Endometrial microvascular endothelial cells (primary cell): ENCODE data around the gene ERFE. TPM values are rescaled to one million over a fixed set of nuclear protein-coding genes. Genes with fewer than 3 reads are reported as not detected.
"Not testable (repeated sequence)": the region's sequence is repeated elsewhere in the genome, so short reads cannot be mapped to it uniquely, and the experiment has no call there.

Experiments used
- in situ Hi-C: cut with HindIII; loops from 2 replicates; pipeline ENCODE4 v1.10.0; 2017; ENCODE audit warnings: low sequenced_read_pairs, low pct_unique_long_range_greater_than_20kb; ENCODE audit errors: inconsistent ontology term
- total RNA-seq: library from RNA; depleted of rRNA; stranded (reverse); fragments of >200 nt; gene quantifications from one replicate; pipeline ENCODE4 v1.2.3, GENCODE V29; 2015; ENCODE audit errors: inconsistent ontology term

The ERFE gene
- total RNA-seq, 1 donor from 2014 or later: not detected

GRCh38 chr2:238163481-238164198 lies 4.9 kb downstream of the ERFE start:
- in situ Hi-C loops: no loop called here

- in situ Hi-C loops: no loop called here
These were observed 6.1 kb downstream of the ERFE start for GRCh38 chr2:238164906-238165287.

DNA sequence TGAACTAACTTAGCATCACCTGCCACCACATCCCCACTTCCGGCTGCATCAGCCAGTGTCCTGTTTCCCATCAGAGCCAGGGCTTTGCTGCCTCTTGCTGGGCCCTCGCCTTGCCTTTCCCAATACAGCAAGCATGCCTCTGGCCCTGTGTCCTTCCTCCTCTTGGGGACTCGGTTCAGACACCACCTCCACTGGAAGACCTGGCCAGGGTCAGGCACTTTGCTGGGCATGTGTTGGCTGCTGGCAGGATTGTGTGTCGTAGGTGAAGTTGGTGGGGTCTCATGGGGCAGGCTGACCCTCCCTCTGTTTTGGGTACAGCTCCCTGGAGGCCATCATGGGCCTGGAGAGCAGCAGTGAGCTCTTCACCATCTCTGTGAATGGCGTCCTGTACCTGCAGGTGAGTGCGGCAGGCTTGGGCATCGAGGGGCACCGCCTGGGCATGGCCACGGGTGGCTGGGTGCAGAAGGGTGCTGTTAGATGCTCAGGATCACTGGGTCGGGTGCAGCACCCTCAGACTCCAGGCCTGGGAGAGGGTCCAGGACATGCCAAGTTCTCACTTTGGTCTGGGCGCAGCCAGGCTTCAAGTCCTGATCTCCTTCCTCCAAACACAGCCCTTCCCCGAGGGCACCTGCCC lies 6.6 kb downstream of the ERFE start:
- in situ Hi-C loops: no loop called here

GRCh38 chr2:238166391-238167343 lies 7.9 kb downstream of the ERFE start:
- in situ Hi-C loops: no loop called here

GRCh38 chr2:238167344-238167715 lies 8.6 kb downstream of the ERFE start:
- in situ Hi-C loops: no loop called here

DNA sequence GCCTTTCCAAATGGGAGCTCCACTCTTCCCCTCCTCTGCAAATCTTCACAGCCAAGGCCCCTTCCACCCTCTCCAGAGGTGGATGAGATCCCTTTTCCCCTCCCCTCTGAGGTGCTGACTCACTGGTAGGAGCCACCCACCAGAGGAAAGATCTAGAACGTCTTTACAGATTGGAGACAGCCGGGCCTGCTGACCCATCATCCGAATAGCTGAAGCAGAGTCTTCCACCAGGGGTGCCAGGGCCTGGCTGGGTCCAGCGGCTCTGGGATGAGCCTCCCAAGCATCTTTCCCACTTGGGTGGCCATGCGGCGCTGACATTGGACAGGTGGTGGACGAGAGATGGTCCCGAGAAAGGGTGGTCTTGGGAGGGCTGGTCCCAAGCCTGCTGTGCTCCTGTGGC lies 9.0 kb downstream of the ERFE start:
- in situ Hi-C loops: no loop called here

- in situ Hi-C loops: no loop called here
These were observed 9.7 kb downstream of the ERFE start for GRCh38 chr2:238168196-238169047.

DNA sequence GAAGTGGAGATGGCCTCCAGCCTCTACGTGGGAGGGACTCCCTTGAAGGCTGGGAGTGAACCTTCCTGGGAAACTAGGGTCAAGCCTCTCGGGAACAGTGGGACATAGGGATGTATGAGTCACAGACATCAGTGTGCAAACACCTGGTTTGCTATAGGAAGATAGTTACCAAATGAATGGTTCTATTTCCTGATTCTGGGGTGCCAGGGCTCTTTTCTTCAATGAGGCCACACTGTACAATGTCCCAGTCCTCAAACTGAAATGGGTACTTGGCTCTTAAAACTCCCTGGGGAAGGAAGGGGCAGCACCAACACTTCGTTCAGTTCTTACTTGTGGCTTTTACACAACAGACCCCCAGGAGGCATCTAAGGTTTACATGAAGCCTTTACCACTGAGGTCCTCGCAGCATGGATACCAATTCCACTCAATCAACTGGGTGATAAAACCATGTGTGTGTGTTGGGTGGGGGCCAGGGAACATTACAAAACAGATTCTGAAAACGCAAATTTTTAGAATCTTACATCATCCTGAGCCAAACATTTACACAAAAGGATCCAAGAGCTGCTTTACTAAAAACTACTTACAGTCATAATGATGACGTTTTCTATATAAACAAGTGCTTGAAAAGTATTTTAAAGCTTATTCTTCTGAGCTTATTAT lies 10.4 kb downstream of the ERFE start:
- in situ Hi-C loops: no loop called here

GRCh38 chr2:238169708-238170251 lies 11.0 kb downstream of the ERFE start:
- in situ Hi-C loops: no loop called here

- in situ Hi-C loops: no loop called here
These were observed 11.8 kb downstream of the ERFE start for GRCh38 chr2:238170386-238171071.

DNA sequence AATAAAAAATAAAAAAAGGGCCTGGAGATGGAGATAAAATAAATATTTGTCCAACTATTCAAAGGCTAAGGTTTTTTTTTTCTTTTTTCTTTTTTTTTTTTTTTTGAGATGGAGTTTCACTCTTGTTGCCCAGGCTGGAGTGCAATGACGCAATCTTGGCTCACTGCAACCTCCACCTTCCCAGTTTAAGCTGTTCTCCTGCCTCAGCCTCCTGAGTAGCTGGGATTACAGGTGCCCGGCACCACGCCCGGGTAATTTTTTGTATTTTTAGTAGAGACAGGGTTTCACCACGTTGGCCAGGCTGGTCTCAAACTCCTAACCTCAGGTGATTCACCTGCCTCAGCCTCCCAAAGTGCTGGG lies 12.3 kb downstream of the ERFE start:
- in situ Hi-C loops: not testable (repeated sequence)

DNA sequence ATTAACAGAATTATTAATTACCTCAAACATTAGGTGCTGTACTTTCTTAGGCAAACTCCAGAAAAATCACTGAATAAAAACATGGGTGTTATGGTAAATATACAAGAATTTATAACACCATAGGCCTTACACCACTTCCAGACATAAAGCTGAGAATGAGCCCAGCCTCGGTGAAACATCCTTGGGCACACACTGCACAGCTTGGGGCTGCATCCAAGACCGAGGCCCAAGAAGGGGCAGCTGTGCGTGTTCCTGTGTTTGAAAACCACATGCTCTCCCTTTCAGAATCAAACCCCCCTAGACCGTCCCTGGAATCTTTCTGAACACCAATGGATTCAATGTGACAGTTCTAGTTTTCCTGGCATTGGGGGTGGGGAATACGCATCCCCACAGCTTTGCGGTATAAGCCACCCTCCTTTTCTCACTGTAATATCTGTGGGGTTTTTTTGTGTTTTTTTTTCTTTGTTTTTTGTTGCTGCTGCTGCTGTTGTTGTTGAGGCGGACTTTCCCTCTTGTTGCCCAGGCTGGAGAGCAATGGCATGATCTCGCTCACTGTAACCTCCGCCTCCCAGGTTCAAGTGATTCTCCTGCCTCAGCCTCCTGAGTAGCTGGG lies 12.9 kb downstream of the ERFE start:
- in situ Hi-C loops: no loop called here

DNA sequence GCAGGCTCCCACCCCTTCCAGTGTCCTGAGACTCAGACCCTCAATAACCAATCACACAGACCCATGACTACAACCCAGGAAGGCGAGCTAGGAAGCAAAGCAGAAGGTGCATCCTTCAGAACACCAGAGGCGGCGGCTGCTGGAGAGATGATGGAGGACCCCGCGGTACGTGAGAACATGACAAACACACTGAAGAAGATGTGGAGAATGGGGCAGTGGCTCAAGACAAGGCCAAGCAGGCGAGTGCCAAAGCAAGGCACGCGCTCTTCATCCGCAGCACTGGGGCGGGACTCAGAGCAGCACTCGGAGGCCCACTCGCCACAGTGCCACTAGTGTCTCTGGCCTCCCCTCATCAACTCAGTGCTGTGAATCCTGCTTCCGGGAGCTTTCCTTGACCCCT lies 13.7 kb downstream of the ERFE start:
- in situ Hi-C loops: no loop called here

- in situ Hi-C loops: no loop called here
These were observed 14.9 kb downstream of the ERFE start for GRCh38 chr2:238173692-238174091.

DNA sequence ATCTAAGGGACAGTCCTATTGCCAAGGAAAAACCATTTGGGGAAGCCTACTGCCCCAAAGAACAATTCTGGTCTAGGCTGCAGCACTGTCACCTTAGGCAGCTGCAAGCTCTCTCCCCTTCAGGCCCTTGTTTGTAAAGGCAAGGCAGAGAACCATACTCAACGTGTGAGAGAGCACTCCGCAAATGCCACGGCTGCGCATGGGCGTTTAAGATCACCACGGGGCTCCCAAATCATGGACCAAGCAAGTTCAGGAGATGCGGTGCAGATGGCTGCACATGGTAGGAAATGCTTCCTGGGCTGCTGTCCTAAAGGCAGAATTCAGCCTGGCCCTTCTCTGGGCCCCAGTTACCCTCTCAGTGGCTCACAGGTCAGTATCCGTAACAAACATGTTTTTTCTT lies 15.5 kb downstream of the ERFE start:
- in situ Hi-C loops: no loop called here

DNA sequence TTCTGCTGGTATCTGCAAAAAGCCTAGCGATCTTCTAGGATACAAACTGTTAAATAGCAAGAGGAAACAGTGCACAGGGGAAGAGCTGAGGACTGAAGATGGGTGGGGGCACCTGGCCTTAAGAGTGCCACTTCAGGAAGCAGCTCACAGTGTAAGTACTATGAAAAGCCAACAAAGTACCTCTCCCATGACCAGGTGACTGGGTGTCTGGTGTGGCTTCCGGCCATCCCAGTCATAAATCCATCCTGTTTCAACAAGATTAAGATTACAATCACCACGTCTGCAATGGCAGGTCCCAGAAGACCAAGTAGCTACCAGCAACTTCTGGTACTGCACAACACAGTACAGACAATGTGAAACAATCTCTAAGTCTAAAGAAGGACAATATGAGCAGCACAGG lies 15.9 kb downstream of the ERFE start:
- in situ Hi-C loops: no loop called here

- in situ Hi-C loops: no loop called here
These were observed 17.8 kb downstream of the ERFE start for GRCh38 chr2:238176613-238177012.
